Chondrocyte (in vitro differentiated cells): Measurements from ENCODE around the gene HID1. TPM values are rescaled to one million over a fixed set of nuclear protein-coding genes. Genes with fewer than 3 reads are reported as not detected.

Source experiments
- DNase-seq: peaks from one replicate; pipeline ENCODE4 v3.0.0; 2021; ENCODE audit warnings: mixed read lengths, low spot score
- H3K27ac Mint-ChIP-seq: one replicate; pipeline ENCODE4 v1.8.0; 2021; ENCODE audit warnings: mild to moderate bottlenecking, moderate library complexity, mixed read lengths; ENCODE audit not compliant: unreplicated experiment
- H3K27me3 Mint-ChIP-seq: 2 replicates; pipeline ENCODE4 v1.8.0; 2021; ENCODE audit warnings: low read depth, mixed read lengths
- H3K36me3 Mint-ChIP-seq: 2 replicates; pipeline ENCODE4 v1.8.0; 2021; ENCODE audit warnings: low read depth, mixed read lengths
- H3K4me1 Mint-ChIP-seq: 2 replicates; pipeline ENCODE4 v1.8.0; 2021; ENCODE audit warnings: low read depth, mild to moderate bottlenecking, mixed read lengths
- H3K4me3 Mint-ChIP-seq: one replicate; pipeline ENCODE4 v1.8.0; 2021; ENCODE audit warnings: mild to moderate bottlenecking, moderate library complexity, mixed read lengths; ENCODE audit not compliant: unreplicated experiment
- H3K9me3 Mint-ChIP-seq: 2 replicates; pipeline ENCODE4 v1.8.0; 2021; ENCODE audit warnings: low read depth, mixed read lengths
- CTCF ChIP-seq: fragments of 200-600 bp; sonication (generic); IDR thresholded peaks from 2 replicates; pipeline ENCODE4 v1.5.0; 2021; ENCODE audit warnings: antibody characterized with exemption, mild to moderate bottlenecking, moderate library complexity
- total RNA-seq: library from RNA; stranded (reverse); gene quantifications from 3 replicates; pipeline ENCODE4 v1.2.1, GENCODE V29; 2021

Gene HID1
- total RNA-seq, 1 donor from 2014 or later, result 4.7 TPM

- Mint-ChIP-seq H3K27ac (no peak overlapping the region), H3K4me3 (no peak overlapping the region), H3K9me3 (no peaks in the 10 kb centered on the region), H3K27me3 (peaks cover 74% of the 10 kb centered on the region), H3K36me3 (peaks cover 2% of the 10 kb centered on the region), H3K4me1 (no peaks in the 10 kb centered on the region)
- no peak for DNase-seq
- TF ChIP-seq CTCF, result no peak
Observed at GRCh38 chr17:74937064-74938051, 35.2 kb downstream of the HID1 start.

- H3K9me3 Mint-ChIP-seq, result no peaks in the 10 kb centered on the region
- no peaks in the 10 kb centered on the region for H3K4me1 Mint-ChIP-seq
- no peak for DNase-seq
- H3K36me3 Mint-ChIP-seq, result peaks cover 2% of the 10 kb centered on the region
- H3K27me3 Mint-ChIP-seq, result peaks cover 70% of the 10 kb centered on the region
- no peak overlapping the region for H3K4me3 Mint-ChIP-seq
- H3K27ac Mint-ChIP-seq, result no peak overlapping the region
- no peak for TF ChIP-seq CTCF
Observed at GRCh38 chr17:74936470-74936799, 36.1 kb downstream of the HID1 start.

GRCh38 chr17:74935585-74936469 is 36.7 kb downstream of the HID1 start, which contains the start of gene OTOP3:
Gene OTOP3, plus strand, starts transcription at chr17:74935898. Its CDS starts 24 bp downstream, at chr17:74935922.
- H3K27ac Mint-ChIP-seq, result no peak within 1 kb of the TSS
- no peaks in the 10 kb centered on the region for H3K9me3 Mint-ChIP-seq
- no peaks in the 10 kb centered on the region for H3K4me1 Mint-ChIP-seq
- no peak for DNase-seq
- no peak for TF ChIP-seq CTCF
- H3K36me3 Mint-ChIP-seq, result peaks cover 2% of the 10 kb centered on the region
- peaks cover 72% of the 10 kb centered on the region for H3K27me3 Mint-ChIP-seq
- no peak within 1 kb of the TSS for H3K4me3 Mint-ChIP-seq

- no peak overlapping the region for H3K4me3 Mint-ChIP-seq
- no peak for DNase-seq
- no peaks in the 10 kb centered on the region for H3K9me3 Mint-ChIP-seq
- no peak overlapping the region for H3K27ac Mint-ChIP-seq
- peaks cover 2% of the 10 kb centered on the region for H3K36me3 Mint-ChIP-seq
- TF ChIP-seq CTCF, result no peak
- no peaks in the 10 kb centered on the region for H3K4me1 Mint-ChIP-seq
- H3K27me3 Mint-ChIP-seq, result peaks cover 73% of the 10 kb centered on the region
Observed at GRCh38 chr17:74935048-74935447, 37.5 kb downstream of the HID1 start.

- no peak for TF ChIP-seq CTCF
Observed at GRCh38 chr17:74930535-74931036, 42.0 kb downstream of the HID1 start.

More at GRCh38 chr17:74930535-74931036, 42.0 kb downstream of the HID1 start:
- Mint-ChIP-seq H3K36me3 (peaks cover 2% of the 10 kb centered on the region), H3K4me1 (no peaks in the 10 kb centered on the region), H3K27ac (no peak overlapping the region), H3K4me3 (no peak overlapping the region), H3K27me3 (peaks cover 70% of the 10 kb centered on the region), H3K9me3 (no peaks in the 10 kb centered on the region)
- DNase-seq, result peak; percentile 82
